ENCODE results near the gene CDK5RAP3.
A peak's percentile ranks its signal among the peaks of the same experiment; 100 is the strongest.

The CDK5RAP3 gene

GRCh38 chr17:47975823-47976205 lies 4.9 kb downstream of the CDK5RAP3 start:
- Histone ChIP-seq H3K4me1 (ENCODE audit: insufficient read depth, low read length, poor library complexity, severe bottlenecking) (peaks cover 27% of the 10 kb centered on the region), H3K36me3 (ENCODE audit: insufficient read depth, low read length) (peaks cover 43% of the 10 kb centered on the region; the same call in 1 of the 2 replicates)

GRCh38 chr17:47978324-47978723 lies 7.4 kb downstream of the CDK5RAP3 start:
- peaks cover 10% of the 10 kb centered on the region; the same call in 1 of the 2 replicates for H3K79me2 ChIP-seq (ENCODE audit: insufficient read depth, low read length)
- H3K27me3 ChIP-seq (ENCODE audit: insufficient read depth, low read length, poor library complexity, severe bottlenecking), result no peaks in the 10 kb centered on the region
- peaks cover 47% of the 10 kb centered on the region; the same call in 1 of the 2 replicates for H3K36me3 ChIP-seq (ENCODE audit: insufficient read depth, low read length)
- H3F3A ChIP-seq (ENCODE audit: low read depth), result peaks cover 7% of the 10 kb centered on the region; the same call in 1 of the 2 replicates
- no peak for TF ChIP-seq EZH2phosphoT487 (IDR thresholded peaks at IDR 0.05; ENCODE audit: borderline replicate concordance)
- peak; percentile 82 for TF ChIP-seq CTCF (conservative IDR thresholded peaks at IDR 0.05; ENCODE audit: low read length)
- H2AFZ ChIP-seq (ENCODE audit: low read length), result no peak overlapping the region
- H3K9ac ChIP-seq (ENCODE audit: low read depth, low read length, poor library complexity, severe bottlenecking), result no peak overlapping the region
- no peaks in the 10 kb centered on the region for H3K9me2 ChIP-seq (replicated peaks; ENCODE audit: low read depth, low read length)
- peaks cover 6% of the 10 kb centered on the region for H4K20me1 ChIP-seq (ENCODE audit: insufficient read depth, low read length, poor library complexity, severe bottlenecking)
- no peak overlapping the region for H3K4me2 ChIP-seq (ENCODE audit: low read depth, low read length, poor library complexity, severe bottlenecking)
- no peaks in the 10 kb centered on the region for H3K9me3 ChIP-seq (ENCODE audit: insufficient read depth, low read depth, low read length)
- H3K4me3 ChIP-seq (ENCODE audit: low read length, poor library complexity, severe bottlenecking), result no peak overlapping the region
- H3K4me1 ChIP-seq (ENCODE audit: insufficient read depth, low read length, poor library complexity, severe bottlenecking), result peaks cover 36% of the 10 kb centered on the region

More at GRCh38 chr17:47975823-47976205, 4.9 kb downstream of the CDK5RAP3 start:
- Histone ChIP-seq H3K4me2 (ENCODE audit: low read depth, low read length, poor library complexity, severe bottlenecking) (no peak overlapping the region), H3K9me2 (replicated peaks; ENCODE audit: low read depth, low read length) (no peaks in the 10 kb centered on the region), H3K4me3 (ENCODE audit: low read length, poor library complexity, severe bottlenecking) (no peak overlapping the region), H3K79me2 (ENCODE audit: insufficient read depth, low read length) (peaks cover 34% of the 10 kb centered on the region), H3K27me3 (ENCODE audit: insufficient read depth, low read length, poor library complexity, severe bottlenecking) (no peaks in the 10 kb centered on the region), H2AFZ (ENCODE audit: low read length) (no peak overlapping the region), H4K20me1 (ENCODE audit: insufficient read depth, low read length, poor library complexity, severe bottlenecking) (peaks cover 6% of the 10 kb centered on the region), H3K9ac (ENCODE audit: low read depth, low read length, poor library complexity, severe bottlenecking) (no peak overlapping the region), H3K9me3 (ENCODE audit: insufficient read depth, low read depth, low read length) (no peaks in the 10 kb centered on the region), H3F3A (ENCODE audit: low read depth) (0 out of 2 replicates have a peak, but pooled peaks cover 3% of the 10 kb centered on the region)
- TF ChIP-seq EZH2phosphoT487 (IDR thresholded peaks at IDR 0.05; ENCODE audit: borderline replicate concordance) (no peak), CTCF (conservative IDR thresholded peaks at IDR 0.05; ENCODE audit: low read length) (no peak)

GRCh38 chr17:47980541-47980940 lies 9.6 kb downstream of the CDK5RAP3 start:
- H3K36me3 ChIP-seq (ENCODE audit: insufficient read depth, low read length), result peaks cover 34% of the 10 kb centered on the region; the same call in 1 of the 2 replicates
- peak overlapping the region; percentile 62 for H3K4me3 ChIP-seq (ENCODE audit: low read length, poor library complexity, severe bottlenecking)
- no peaks in the 10 kb centered on the region for H3K9me3 ChIP-seq (ENCODE audit: insufficient read depth, low read depth, low read length)
- H3K9me2 ChIP-seq (replicated peaks; ENCODE audit: low read depth, low read length), result no peaks in the 10 kb centered on the region
- no peaks in the 10 kb centered on the region for H3K27me3 ChIP-seq (ENCODE audit: insufficient read depth, low read length, poor library complexity, severe bottlenecking)
- no peak overlapping the region for H2AFZ ChIP-seq (ENCODE audit: low read length)
- TF ChIP-seq EZH2phosphoT487 (IDR thresholded peaks at IDR 0.05; ENCODE audit: borderline replicate concordance) (no peak), CTCF (conservative IDR thresholded peaks at IDR 0.05; ENCODE audit: low read length) (no peak)
- H4K20me1 ChIP-seq (ENCODE audit: insufficient read depth, low read length, poor library complexity, severe bottlenecking), result peaks cover 6% of the 10 kb centered on the region
- peaks cover 37% of the 10 kb centered on the region for H3K4me1 ChIP-seq (ENCODE audit: insufficient read depth, low read length, poor library complexity, severe bottlenecking)
- H3K79me2 ChIP-seq (ENCODE audit: insufficient read depth, low read length), result no peaks in the 10 kb centered on the region
- no peak overlapping the region for H3K9ac ChIP-seq (ENCODE audit: low read depth, low read length, poor library complexity, severe bottlenecking)
- H3K4me2 ChIP-seq (ENCODE audit: low read depth, low read length, poor library complexity, severe bottlenecking), result peak overlapping the region; percentile 82
- H3F3A ChIP-seq (ENCODE audit: low read depth), result peaks cover 5% of the 10 kb centered on the region; the same call in 1 of the 2 replicates

Measured in Loucy (cell line).